ENCODE measurements around the gene CNNM3.

The CNNM3 gene

DNA sequence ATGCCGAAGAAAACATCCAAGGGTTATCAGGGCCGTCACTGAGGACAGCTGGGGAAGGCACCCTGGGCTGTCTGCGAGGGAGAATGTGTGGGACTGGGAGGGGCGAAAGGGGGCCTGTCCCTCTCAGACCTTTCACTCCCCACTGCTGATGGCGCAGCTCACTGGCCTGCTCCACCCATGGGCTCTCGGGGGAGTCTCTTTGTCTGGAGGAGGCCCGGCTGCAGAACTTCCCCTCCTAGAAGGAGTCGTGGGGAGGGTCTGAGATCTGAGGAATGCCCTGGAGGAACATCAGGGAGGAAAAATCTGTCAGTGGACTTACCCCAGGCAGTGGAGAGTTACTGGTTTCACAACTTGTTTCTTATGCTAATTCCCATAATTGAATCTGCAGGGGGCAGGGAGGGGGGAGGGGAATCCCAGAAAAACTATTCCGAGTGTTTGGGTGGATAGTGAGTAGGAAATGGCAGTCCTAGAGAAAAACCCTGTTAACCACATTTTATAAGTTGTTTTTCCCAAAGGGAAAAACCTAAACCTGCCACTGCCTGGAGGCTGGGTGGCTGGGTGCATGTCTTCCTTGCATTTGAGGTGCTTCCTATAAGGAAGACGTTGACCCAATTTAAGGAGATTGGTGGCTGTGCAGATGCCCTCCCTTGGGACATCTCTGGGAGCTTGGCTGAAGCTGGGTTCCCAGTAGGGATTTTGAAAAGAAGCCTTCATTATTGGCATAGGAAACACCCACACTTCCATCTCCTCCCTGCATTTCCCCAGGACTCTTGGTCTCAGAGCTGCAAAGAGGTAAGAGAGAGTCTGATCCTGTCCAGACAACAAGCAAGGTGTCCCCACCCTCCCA is 65.5 kb downstream of the CNNM3 start:
- no peak for DNase-seq

DNA sequence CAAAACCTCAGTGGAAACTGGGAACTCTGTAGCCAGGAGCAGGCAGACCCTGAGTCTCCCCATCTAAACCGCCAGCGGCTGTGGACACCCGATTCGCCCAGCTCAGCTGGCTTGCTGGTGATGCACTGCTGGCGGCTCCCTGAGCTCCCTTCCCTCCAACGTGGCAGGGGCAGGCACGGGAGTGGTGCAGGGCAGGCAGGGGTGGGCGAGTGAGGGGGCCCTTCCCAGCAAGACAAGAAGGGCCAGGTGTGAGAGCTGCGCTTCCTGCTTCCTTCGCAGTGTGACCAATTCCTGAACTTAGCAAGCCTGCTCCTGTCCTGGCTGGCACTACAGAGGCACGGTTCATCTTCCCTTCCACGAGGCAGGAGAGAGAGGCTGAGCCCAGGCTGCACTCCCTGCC is 66.2 kb downstream of the CNNM3 start:
- DNase-seq, result no peak

DNA sequence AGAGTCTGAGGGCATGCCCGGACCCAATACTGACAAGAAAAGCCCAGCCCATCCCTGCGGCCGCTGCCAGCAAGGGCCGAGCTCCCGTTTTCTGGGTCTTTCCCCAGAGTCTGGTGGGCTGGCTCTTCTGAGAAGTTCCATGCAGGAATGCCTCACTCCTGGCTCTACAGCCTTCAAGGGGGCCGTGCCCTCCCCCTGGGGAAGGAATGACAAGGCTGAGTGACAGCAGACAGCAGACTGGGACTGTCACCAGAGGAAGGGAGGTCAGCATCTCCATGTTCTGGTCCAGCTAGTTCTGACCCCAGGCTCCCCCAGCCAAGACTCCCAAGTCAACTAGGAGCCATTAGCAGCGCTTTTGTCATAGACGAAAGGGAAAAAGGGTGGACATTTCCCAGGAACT is 66.8 kb downstream of the CNNM3 start:
- DNase-seq, result no peak

DNA sequence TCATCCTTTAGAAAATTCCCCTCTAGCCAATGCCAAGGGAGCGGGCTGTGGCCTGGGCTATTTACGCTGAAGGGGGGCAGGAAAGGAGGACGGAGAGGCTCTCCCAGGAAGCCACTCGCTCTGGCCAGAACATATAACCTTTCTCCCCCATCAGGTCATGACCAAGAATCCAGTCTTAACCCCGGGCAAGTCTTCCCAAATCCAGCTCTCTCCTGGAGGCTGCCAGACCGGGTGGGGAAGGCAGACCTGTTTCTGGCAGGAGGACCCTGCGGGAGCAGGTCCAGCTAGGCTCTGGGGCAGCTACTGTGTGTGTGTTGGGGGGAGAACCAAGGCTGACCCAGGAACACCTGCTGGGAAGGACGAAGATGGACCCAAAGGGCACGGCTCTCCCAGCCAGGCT is 67.2 kb downstream of the CNNM3 start:
- no peak for DNase-seq
